Activated CD8-positive, alpha-beta memory T cell treated with anti-CD3 and anti-CD28 coated beads, Interleukin-2, amount 10 ng/mL, durations not matched to agents 7 days and 5 days (primary cell): ENCODE results near the gene SART1. TPM values are rescaled to one million over a fixed set of nuclear protein-coding genes. Genes with fewer than 3 reads are reported as not detected.

Experiments
- ATAC-seq: fragments of 150-1000 bp; cut with Tn5 transposase; one replicate; pipeline ENCODE4 v1.10.0; 2021; ENCODE audit warnings: moderate library complexity
- CTCF ChIA-PET: fragments of 350-600 bp; sonication (Branson Sonifier 250); formaldehyde crosslinking; loops from one replicate; lab custom pipeline; 2021; ENCODE audit warnings: antibody characterized with exemption; lab: Charles Lee
- DNase-seq: peaks from one replicate; pipeline ENCODE4 v3.0.0-alpha.2; 2020
- H3K27ac Mint-ChIP-seq: one replicate; pipeline ENCODE4 v1.8.0; 2021; ENCODE audit warnings: mild to moderate bottlenecking, mixed read lengths
- H3K27me3 Mint-ChIP-seq: one replicate; pipeline ENCODE4 v1.8.0; 2021; ENCODE audit warnings: mixed read lengths
- H3K36me3 Mint-ChIP-seq: one replicate; pipeline ENCODE4 v1.8.0; 2021; ENCODE audit warnings: mild to moderate bottlenecking, mixed read lengths
- H3K4me1 Mint-ChIP-seq: one replicate; pipeline ENCODE4 v1.8.0; 2021; ENCODE audit warnings: mixed read lengths
- H3K4me3 Mint-ChIP-seq: one replicate; pipeline ENCODE4 v1.8.0; 2021; ENCODE audit warnings: mild to moderate bottlenecking, moderate library complexity, mixed read lengths
- H3K9me3 Mint-ChIP-seq: one replicate; pipeline ENCODE4 v1.8.0; 2022; ENCODE audit warnings: low read depth, mixed read lengths
- total RNA-seq, 2 experiments: library from RNA; stranded (reverse); gene quantifications; one replicate each; pipeline ENCODE4 v1.2.3, GENCODE V29; 2021

The SART1 gene
- total RNA-seq, 2 experiments from 2014 or later = 79.7 to 89.2 TPM

DNA sequence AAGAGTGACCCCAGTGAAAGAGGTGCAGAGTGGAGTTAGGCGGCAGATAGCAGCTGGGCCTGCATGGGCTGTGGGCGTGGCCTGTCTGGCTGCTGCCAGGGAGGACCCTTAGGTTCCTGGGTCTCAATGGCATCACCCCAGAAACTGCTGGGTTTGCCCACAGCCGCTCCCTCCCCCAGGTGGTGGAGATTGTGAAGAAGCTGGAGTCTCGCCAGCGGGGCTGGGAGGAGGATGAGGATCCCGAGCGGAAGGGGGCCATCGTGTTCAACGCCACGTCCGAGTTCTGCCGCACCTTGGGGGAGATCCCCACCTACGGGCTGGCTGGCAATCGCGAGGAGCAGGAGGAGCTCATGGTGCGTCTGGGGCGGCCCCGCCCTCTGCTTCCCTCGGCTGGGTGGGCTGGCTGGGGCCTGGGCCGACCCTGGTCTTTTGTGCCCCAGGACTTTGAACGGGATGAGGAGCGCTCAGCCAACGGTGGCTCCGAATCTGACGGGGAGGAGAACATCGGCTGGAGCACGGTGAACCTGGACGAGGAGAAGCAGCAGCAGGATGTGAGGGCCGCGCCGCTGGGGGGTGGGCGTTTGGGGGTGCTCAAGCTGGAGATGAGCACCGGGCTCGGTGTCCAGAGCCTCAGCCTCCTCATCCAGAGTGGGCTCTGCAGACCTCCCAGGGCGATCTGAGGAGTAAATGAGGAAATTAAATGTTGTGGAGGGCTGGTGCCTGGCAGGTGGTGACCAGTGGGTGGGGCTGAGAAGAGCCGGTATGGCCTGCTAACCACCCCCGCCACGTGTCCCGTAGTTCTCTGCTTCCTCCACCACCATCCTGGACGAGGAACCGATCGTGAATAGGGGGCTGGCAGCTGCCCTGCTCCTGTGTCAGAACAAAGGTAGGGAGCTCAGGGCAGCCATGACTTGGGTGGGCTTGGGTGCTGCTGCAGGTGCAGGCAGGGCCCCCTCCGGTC lies 15.0 kb downstream of the SART1 start:
- H3K27me3 Mint-ChIP-seq = no peaks in the 10 kb centered on the region
- H3K4me1 Mint-ChIP-seq = peaks cover 3% of the 10 kb centered on the region
- H3K27ac Mint-ChIP-seq = peak overlapping the region; percentile 54
- ATAC-seq (no peak), DNase-seq (no peak)
- H3K9me3 Mint-ChIP-seq = no peaks in the 10 kb centered on the region
- peaks cover 35% of the 10 kb centered on the region for H3K36me3 Mint-ChIP-seq
- no peak overlapping the region for H3K4me3 Mint-ChIP-seq
- CTCF ChIA-PET = interaction anchor here (2.4 kb wide), 1 partner anchor 46 kb away, joined by 6 read pairs; no protein-coding TSS in a partner anchor

GRCh38 chr11:65977621-65978390 lies 16.3 kb downstream of the SART1 start:
- DNase-seq = no peak
- Mint-ChIP-seq H3K9me3 (no peaks in the 10 kb centered on the region), H3K4me1 (peaks cover 3% of the 10 kb centered on the region), H3K36me3 (peaks cover 27% of the 10 kb centered on the region), H3K27me3 (no peaks in the 10 kb centered on the region), H3K27ac (no peak overlapping the region), H3K4me3 (no peak overlapping the region)
- peak; percentile 14 for ATAC-seq
- CTCF ChIA-PET = no interaction called here

DNA sequence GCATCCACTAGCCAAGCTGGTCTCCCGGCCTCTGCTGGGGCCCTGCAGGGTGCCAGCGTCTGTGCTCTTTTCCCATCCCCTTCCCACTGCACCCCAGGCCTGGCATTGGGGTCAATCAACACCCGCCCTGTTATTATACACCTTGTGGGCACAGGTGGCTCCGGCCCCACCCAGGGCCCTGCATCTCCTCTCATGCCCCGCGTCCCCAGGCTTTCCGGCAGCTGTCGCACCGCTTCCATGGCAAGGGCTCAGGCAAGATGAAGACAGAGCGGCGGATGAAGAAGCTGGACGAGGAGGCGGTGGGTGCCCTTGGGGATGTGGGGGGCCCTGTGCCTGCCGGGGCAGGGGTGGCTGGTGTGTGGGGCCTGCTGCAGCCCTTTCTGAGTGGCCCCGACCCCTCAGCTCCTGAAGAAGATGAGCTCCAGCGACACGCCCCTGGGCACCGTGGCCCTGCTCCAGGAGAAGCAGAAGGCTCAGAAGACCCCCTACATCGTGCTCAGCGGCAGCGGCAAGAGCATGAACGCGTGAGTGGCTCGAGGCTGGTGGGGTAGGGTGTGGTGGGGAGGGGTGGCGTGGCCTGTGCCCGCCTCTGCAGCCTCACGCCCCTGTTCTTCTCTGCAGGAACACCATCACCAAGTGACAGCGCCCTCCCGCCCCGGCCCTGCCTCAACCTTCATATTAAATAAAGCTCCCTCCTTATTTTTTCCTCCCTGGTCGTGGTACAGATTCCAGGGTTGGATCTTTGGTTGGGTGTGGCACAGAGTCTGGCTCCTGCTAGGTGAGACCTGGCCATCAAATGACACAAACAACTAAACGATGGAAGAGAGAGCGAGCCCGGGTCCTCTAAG lies 17.1 kb downstream of the SART1 start:
- Mint-ChIP-seq H3K4me3 (no peak overlapping the region), H3K9me3 (no peaks in the 10 kb centered on the region), H3K36me3 (peaks cover 21% of the 10 kb centered on the region), H3K27me3 (no peaks in the 10 kb centered on the region), H3K27ac (no peak overlapping the region), H3K4me1 (peaks cover 3% of the 10 kb centered on the region)
- no peak for DNase-seq
- CTCF ChIA-PET = no interaction called here
- ATAC-seq = no peak

DNA sequence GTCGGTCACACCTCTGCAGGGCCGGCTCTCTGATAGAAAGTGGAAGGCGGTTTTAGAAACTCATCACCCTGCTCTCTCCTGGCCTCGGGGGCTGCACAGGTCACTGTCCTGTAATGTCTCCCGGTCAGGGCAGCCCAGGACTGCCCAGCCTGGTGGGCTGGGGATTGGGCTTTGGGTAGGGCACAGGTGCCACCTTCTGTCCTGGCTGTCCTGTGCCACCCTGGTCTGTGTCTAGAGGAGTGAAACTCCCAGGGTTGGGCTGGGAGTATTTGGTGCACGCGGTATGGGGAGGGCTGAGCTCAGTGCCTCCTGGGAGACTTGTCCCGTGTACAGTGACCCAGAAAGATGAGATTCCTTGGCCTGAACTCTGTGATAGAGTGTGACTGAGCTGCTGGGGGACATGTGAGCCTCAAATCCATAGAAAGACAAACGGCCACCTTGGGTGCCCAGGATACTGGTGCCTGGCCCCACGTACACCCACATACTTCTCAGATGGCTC lies 17.8 kb downstream of the SART1 start:
- CTCF ChIA-PET = interaction anchor here (0.9 kb wide), 1 partner anchor 95 kb away, joined by 3 read pairs; no protein-coding TSS in a partner anchor
- H3K36me3 Mint-ChIP-seq = peaks cover 19% of the 10 kb centered on the region
- H3K27ac Mint-ChIP-seq = no peak overlapping the region
- no peaks in the 10 kb centered on the region for H3K9me3 Mint-ChIP-seq
- DNase-seq (no peak), ATAC-seq (no peak)
- H3K4me1 Mint-ChIP-seq = peaks cover 3% of the 10 kb centered on the region
- H3K4me3 Mint-ChIP-seq = no peak overlapping the region
- no peaks in the 10 kb centered on the region for H3K27me3 Mint-ChIP-seq

DNA sequence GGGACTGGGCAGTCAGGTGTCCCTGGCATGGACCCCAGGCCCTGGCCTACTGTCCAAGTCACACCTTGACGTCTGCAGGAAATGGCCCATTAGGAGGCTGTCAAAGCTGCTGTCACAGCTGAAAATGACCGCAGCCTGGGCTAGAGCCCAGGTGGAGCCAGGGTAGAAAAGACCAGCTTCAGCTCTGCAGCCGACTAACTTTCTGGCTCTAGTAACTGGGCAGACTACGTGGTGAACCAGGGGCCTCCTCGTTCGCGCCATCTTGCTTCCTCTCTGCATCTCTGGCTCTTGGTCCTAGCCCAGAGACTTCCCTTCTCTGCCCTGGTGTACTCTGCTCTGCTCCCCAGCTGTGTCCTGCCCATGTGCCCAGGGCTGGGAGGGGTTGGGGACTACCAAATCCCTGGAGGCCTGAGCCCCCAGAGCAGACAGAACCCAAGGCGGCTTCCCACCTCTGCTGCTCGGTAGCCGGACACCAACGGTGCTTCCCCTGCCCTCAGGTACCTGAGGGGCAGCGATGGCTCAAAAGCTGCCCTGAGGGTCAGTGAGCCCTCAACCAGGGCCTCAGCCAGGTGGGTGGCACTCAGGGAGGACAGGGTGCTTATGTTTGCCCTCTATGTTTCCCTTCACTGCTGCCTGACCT lies 19.7 kb downstream of the SART1 start:
- no peak for DNase-seq
- no peaks in the 10 kb centered on the region for H3K27me3 Mint-ChIP-seq
- no peaks in the 10 kb centered on the region for H3K9me3 Mint-ChIP-seq
- CTCF ChIA-PET = interaction anchor here (12.6 kb wide), 1 partner anchor 95 kb away, joined by 221 read pairs; the partner anchor contains the start of genes CCDC85B and FIBP
- no peak for ATAC-seq
- no peak overlapping the region for H3K4me3 Mint-ChIP-seq
- peaks cover 13% of the 10 kb centered on the region for H3K36me3 Mint-ChIP-seq
- H3K4me1 Mint-ChIP-seq = no peaks in the 10 kb centered on the region
- peak overlapping the region; percentile 43 for H3K27ac Mint-ChIP-seq

DNA sequence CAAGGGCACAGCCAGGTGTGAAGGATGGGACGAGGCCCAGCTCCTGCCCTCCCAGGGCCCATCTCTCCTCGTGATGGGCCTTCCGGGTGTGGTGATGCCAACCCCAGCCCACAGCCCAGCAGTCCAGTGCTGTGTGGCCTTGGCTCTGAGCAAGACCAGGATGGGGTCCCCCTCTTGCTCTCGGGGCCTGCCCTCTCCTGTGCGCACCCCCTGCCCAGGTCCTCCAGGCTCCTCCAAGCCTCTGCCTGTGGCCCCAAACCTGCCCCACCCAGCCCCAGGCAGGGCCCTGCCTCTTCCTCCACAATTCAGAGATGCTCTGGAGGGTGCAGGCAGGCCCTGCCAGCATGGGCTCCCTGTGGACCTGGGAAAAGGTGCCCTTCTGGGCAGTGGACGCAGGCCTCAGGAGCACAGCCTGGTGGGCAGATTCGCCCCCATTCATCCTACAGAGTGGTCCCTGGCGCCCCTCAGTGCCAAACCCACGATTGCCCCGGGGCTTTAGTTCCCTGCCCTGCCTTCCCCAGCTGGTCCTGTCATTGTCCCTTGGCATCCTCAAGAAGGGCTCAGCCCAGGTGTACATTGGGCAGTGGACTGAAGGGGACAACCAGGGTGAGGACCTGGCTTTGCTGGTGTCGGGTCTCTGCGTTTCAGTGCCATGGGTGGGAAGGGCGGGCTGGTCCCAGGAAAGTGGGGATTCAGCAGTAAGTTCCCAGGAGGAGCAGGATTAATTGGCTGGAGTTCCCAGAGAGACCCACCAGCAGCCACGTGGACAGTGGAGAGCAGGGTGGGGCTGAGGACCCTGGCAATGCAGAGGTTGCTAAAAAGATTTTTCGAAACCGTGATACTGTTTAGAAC lies 20.7 kb downstream of the SART1 start:
- H3K4me1 Mint-ChIP-seq = no peaks in the 10 kb centered on the region
- DNase-seq (no peak), ATAC-seq (no peak)
- H3K27me3 Mint-ChIP-seq = no peaks in the 10 kb centered on the region
- CTCF ChIA-PET = interaction anchor here (1.5 to 12.6 kb wide), 2 partner anchors 10 to 96 kb away, joined by 3 to 221 read pairs; partner anchors contain the start of genes CCDC85B and FIBP
- H3K27ac Mint-ChIP-seq = no peak overlapping the region
- no peak overlapping the region for H3K4me3 Mint-ChIP-seq
- H3K9me3 Mint-ChIP-seq = no peaks in the 10 kb centered on the region
- H3K36me3 Mint-ChIP-seq = peaks cover 10% of the 10 kb centered on the region

DNA sequence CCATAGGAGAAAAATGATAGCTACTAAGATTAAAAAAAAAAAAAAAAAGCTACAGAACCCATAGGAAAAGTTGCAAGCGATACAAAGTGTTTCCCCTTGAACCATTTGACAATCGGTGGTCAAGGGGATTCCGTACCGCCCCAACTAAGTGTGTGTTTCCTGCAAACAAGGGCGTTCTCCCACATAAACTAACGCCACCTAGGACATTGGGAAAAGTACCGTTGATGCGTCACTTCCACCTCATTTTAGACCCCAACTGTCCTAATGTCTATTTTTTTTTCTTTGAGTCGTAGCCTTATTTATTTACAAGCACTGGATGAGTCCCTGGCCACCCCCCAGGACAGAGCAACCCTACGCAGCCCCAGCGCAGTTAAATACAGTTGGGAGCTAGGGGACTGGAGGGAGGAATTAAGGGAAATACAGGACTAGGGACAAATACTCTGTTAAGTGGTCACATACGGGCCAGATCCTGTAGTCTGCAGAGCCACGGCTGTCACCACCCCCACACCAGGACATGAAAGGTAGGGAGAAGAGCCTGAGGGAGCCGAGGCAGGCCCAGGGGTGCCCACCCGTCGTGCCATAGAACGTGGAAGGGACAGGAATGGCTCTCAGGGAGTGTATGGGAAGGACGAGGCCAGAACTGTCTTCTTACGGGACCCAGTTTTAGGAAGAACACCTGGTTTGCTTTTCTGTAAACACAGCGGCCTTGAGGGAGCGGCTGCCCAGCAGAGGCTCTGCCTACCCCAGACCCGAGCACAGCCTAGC lies 21.5 kb downstream of the SART1 start:
- Mint-ChIP-seq H3K27ac (no peak overlapping the region), H3K36me3 (peaks cover 8% of the 10 kb centered on the region), H3K9me3 (no peaks in the 10 kb centered on the region), H3K27me3 (no peaks in the 10 kb centered on the region), H3K4me1 (no peaks in the 10 kb centered on the region), H3K4me3 (no peak overlapping the region)
- CTCF ChIA-PET = interaction anchor here (1.1 to 12.6 kb wide), 3 partner anchors 9 to 96 kb away, joined by 3 to 221 read pairs (median 3); partner anchors contain the start of genes CCDC85B and FIBP
- no peak for ATAC-seq
- no peak for DNase-seq

GRCh38 chr11:65983589-65983987 lies 22.1 kb downstream of the SART1 start:
- CTCF ChIA-PET = interaction anchor here (1.1 to 12.6 kb wide), 3 partner anchors 9 to 97 kb away, joined by 3 to 221 read pairs (median 3); partner anchors contain the start of genes CCDC85B and FIBP
- Mint-ChIP-seq H3K27ac (no peak overlapping the region), H3K4me1 (no peaks in the 10 kb centered on the region), H3K9me3 (no peaks in the 10 kb centered on the region), H3K4me3 (no peak overlapping the region), H3K27me3 (no peaks in the 10 kb centered on the region), H3K36me3 (peaks cover 6% of the 10 kb centered on the region)
- DNase-seq = no peak
- no peak for ATAC-seq

- ATAC-seq (no peak), DNase-seq (no peak)
- CTCF ChIA-PET = interaction anchor here (3.0 to 12.6 kb wide), 2 partner anchors 101 to 207 kb away, joined by 17 to 221 read pairs; partner anchors contain the start of genes AP5B1, CCDC85B and FIBP
- peaks cover 8% of the 10 kb centered on the region for H3K4me1 Mint-ChIP-seq
- H3K9me3 Mint-ChIP-seq = no peaks in the 10 kb centered on the region
- H3K27me3 Mint-ChIP-seq = no peaks in the 10 kb centered on the region
- peaks cover 1% of the 10 kb centered on the region for H3K36me3 Mint-ChIP-seq
- H3K4me3 Mint-ChIP-seq = no peak overlapping the region
- H3K27ac Mint-ChIP-seq = no peak overlapping the region
These were observed 25.8 kb downstream of the SART1 start for GRCh38 chr11:65987336-65987735.

GRCh38 chr11:65988791-65989592 lies 27.5 kb downstream of the SART1 start:
- H3K27me3 Mint-ChIP-seq = no peaks in the 10 kb centered on the region
- DNase-seq (peak; percentile 96), ATAC-seq (peak; percentile 100)
- CTCF ChIA-PET = interaction anchor here (0.6 to 12.6 kb wide), 35 partner anchors 10 to 659 kb away, joined by 3 to 221 read pairs (median 3); partner anchors contain the start of genes AP5B1, BANF1, CCDC85B and FIBP
- H3K9me3 Mint-ChIP-seq = no peaks in the 10 kb centered on the region
- H3K27ac Mint-ChIP-seq = peak overlapping the region; percentile 80
- H3K4me1 Mint-ChIP-seq = peaks cover 8% of the 10 kb centered on the region
- H3K36me3 Mint-ChIP-seq = peaks cover 1% of the 10 kb centered on the region
- H3K4me3 Mint-ChIP-seq = no peak overlapping the region
